PC-3 (cell line): ENCODE results near the gene CACNG5. TPM values are rescaled to one million over a fixed set of nuclear protein-coding genes. Genes with fewer than 3 reads are reported as not detected.

ENCODE experiments used
- ATAC-seq: fragments of 200-7000 bp; cut with Tn5 transposase; 2 replicates; pipeline ENCODE4 v1.9.1; 2020; ENCODE audit warnings: mild to moderate bottlenecking, moderate library complexity
- BruUV-seq: library from RNA; stranded (reverse); fragments of 400-500 nt; replicated peaks from 2 replicates; lab custom pipeline; 2021; lab: Mats Ljungman, UMichigan
- CTCF ChIA-PET: fragments of 300-600 bp; sonication (Branson Sonifier 250); formaldehyde crosslinking; loops from one replicate; lab custom pipeline; 2022; ENCODE audit warnings: antibody characterized with exemption; lab: Charles Lee
- POLR2A ChIA-PET: fragments of 300-600 bp; sonication (Branson Sonifier 250); formaldehyde crosslinking; loops from one replicate; lab custom pipeline; 2022; ENCODE audit warnings: antibody characterized with exemption; ENCODE audit not compliant: unreplicated experiment; lab: Charles Lee
- DNase-seq: peaks from one replicate; pipeline ENCODE4 v3.0.0-alpha.2; 2015
- H2AFZ ChIP-seq: fragments of 300-600 bp; sonication (generic); 2 replicates; pipeline ENCODE4 v1.6.0; 2016; ENCODE audit warnings: antibody characterized with exemption, low read length
- H3F3A ChIP-seq: fragments of 300-600 bp; sonication (generic); one replicate; pipeline ENCODE4 v1.6.0; 2017; ENCODE audit warnings: antibody characterized with exemption, low read length, control low read depth, mild to moderate bottlenecking; ENCODE audit not compliant: unreplicated experiment
- H3K27ac ChIP-seq: fragments of 300-600 bp; sonication (generic); 2 replicates; pipeline ENCODE4 v1.5.1; 2016; ENCODE audit warnings: mild to moderate bottlenecking, low read length
- H3K27me3 ChIP-seq: fragments of 300-600 bp; sonication (generic); 2 replicates; pipeline ENCODE4 v1.6.1; 2016; ENCODE audit warnings: low read length, mixed read lengths
- H3K36me3 ChIP-seq: fragments of 300-600 bp; sonication (generic); 2 replicates; pipeline ENCODE4 v1.6.1; 2016; ENCODE audit warnings: low read depth, mixed run types, low read length, mixed read lengths
- H3K4me1 ChIP-seq: fragments of 300-600 bp; sonication (generic); 2 replicates; pipeline ENCODE4 v1.5.1; 2016; ENCODE audit warnings: low read length; ENCODE audit not compliant: insufficient read depth
- H3K4me2 ChIP-seq: fragments of 300-600 bp; sonication (generic); 2 replicates; pipeline ENCODE4 v1.6.0; 2016; ENCODE audit warnings: low read length
- H3K4me3 ChIP-seq: fragments of 300-600 bp; sonication (generic); 2 replicates; pipeline ENCODE4 v1.5.1; 2016; ENCODE audit warnings: mild to moderate bottlenecking, low read length, mixed read lengths
- H3K79me2 ChIP-seq: fragments of 300-600 bp; sonication (generic); 2 replicates; pipeline ENCODE4 v1.6.1; 2017; ENCODE audit warnings: low read length, mixed read lengths
- H3K9ac ChIP-seq: fragments of 300-600 bp; sonication (generic); 2 replicates; pipeline ENCODE4 v1.6.0; 2016; ENCODE audit warnings: mild to moderate bottlenecking, low read length
- H3K9me2 ChIP-seq: fragments of 300-600 bp; sonication (generic); replicated peaks from 2 replicates; pipeline ENCODE4 v1.6.1; 2016; ENCODE audit warnings: mixed run types, low read length, mixed read lengths
- H3K9me3 ChIP-seq: fragments of 300-600 bp; sonication (generic); 2 replicates; pipeline ENCODE4 v1.6.1; 2016; ENCODE audit warnings: low read length, mixed read lengths
- H4K20me1 ChIP-seq: fragments of 300-600 bp; sonication (generic); 2 replicates; pipeline ENCODE4 v1.6.1; 2016; ENCODE audit warnings: low read length, mixed read lengths
- CTCF ChIP-seq: fragments of 300-600 bp; sonication (generic); conservative IDR thresholded peaks from 2 replicates; pipeline ENCODE4 v1.5.1; 2017; ENCODE audit warnings: antibody characterized with exemption, low read depth, mild to moderate bottlenecking, low read length
- EZH2 ChIP-seq: fragments of 300-600 bp; sonication (generic); IDR thresholded peaks from one replicate; pipeline ENCODE4 v1.6.1; 2017; ENCODE audit warnings: antibody characterized with exemption, mild to moderate bottlenecking, low read length; ENCODE audit not compliant: unreplicated experiment
- EZH2phosphoT487 ChIP-seq: fragments of 300-600 bp; sonication (generic); IDR thresholded peaks from 2 replicates; pipeline ENCODE4 v1.6.1; 2018; ENCODE audit warnings: mild to moderate bottlenecking, antibody characterized with exemption, low read length, borderline replicate concordance
- intact Hi-C: fragments of 100-400 bp; cut with micrococcal nuclease; formaldehyde crosslinking; loops from 2 replicates; pipeline ENCODE4 v1.9.0; 2023
- total RNA-seq: library from RNA; depleted of rRNA; stranded (reverse); fragments of >200 nt; gene quantifications from 2 replicates; pipeline ENCODE4 v1.2.3, GENCODE V29; 2014

Gene CACNG5
- total RNA-seq, 1 experiment from 2014 or later: not detected

DNA sequence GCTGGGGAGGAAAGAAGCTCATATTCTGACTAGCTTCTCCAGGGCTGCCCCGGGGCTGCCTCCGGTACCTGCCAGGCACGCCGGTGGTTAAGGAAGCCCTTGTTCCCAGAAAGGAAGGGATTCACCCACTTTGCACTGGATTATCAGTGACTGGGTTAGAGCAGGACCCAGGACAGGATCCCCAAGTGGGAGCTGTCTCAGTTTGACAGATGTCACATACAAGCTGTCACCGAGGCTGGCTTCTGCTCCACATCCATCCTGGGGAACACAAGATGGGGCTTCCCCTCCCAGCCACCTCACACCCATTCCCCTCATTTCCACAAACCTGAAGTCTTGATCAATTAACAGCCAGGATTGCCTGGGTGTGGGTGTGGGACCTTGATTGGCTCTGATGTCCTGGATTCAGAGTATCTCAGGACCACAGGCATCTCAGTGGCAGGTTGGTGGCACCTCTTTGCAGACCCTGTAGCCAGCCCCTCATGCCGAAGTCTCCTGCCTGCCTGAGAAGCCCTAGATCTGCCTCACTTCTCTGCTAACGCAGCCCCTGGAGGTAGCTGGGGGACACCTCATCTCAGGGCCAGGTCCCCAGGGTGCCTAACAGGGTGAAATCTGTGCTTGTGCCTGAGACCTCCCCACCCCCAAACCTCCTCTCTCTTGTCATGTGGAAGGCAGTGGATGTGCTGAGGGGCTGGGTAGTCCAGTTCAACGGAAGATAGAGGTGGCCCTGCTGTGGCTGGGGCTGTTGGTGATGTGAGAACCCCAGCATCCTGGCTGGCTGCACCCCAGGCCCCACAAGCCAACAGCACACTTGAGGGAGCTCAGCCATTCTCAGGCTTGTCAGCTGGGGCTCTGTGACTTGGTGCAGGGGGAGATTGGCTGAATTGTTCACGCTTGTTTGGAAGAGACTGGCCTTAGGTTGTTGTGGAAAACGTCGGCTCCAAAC lies 1.4 kb downstream of the CACNG5 start:
- Histone ChIP-seq H2AFZ (no peak overlapping the region), H3F3A (no peaks in the 10 kb centered on the region), H3K36me3 (no peaks in the 10 kb centered on the region), H3K27ac (no peak overlapping the region), H3K4me1 (no peaks in the 10 kb centered on the region), H3K4me3 (no peak overlapping the region), H3K27me3 (peaks cover 55% of the 10 kb centered on the region), H3K9me3 (no peaks in the 10 kb centered on the region), H3K9ac (no peak overlapping the region), H4K20me1 (no peaks in the 10 kb centered on the region), H3K79me2 (no peaks in the 10 kb centered on the region), H3K4me2 (no peak overlapping the region), H3K9me2 (no peaks in the 10 kb centered on the region)
- CTCF ChIA-PET: no interaction called here
- no peak for TF ChIP-seq EZH2phosphoT487
- no peak for TF ChIP-seq CTCF
- TF ChIP-seq EZH2: no peak
- ATAC-seq (no peak), DNase-seq (no peak)
- no TSS peak for BruUV-seq
- intact Hi-C loops: no loop called here
- POLR2A ChIA-PET: interaction anchor here (0.6 kb wide), 1 partner anchor 108 kb away, joined by 3 read pairs; no protein-coding TSS in a partner anchor

DNA sequence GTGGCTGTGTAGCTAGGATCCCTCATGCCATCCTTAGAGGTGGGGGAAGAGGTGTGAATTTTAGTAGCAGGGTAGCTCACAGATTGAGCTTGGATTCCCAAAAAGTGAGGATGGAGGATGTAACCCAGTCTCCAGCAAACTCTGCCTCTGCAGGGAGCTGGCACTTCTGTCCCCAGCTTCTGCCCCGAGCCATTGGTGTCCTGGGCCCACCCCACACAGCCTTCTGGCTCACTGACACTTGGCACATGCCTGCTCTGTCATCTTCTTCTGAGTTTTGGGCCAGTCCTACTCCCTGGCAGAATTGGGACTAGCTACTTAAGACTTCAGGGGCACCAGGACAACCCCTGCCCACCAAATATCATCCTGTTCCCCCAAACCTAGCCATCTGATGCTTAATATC lies 2.3 kb downstream of the CACNG5 start:
- Histone ChIP-seq H3K9me3 (no peaks in the 10 kb centered on the region), H3K36me3 (no peaks in the 10 kb centered on the region), H2AFZ (no peak overlapping the region), H3K4me2 (no peak overlapping the region), H3K9me2 (no peaks in the 10 kb centered on the region), H3K79me2 (no peaks in the 10 kb centered on the region), H3K27me3 (peaks cover 55% of the 10 kb centered on the region), H3F3A (no peaks in the 10 kb centered on the region), H3K4me1 (no peaks in the 10 kb centered on the region), H3K27ac (no peak overlapping the region), H4K20me1 (no peaks in the 10 kb centered on the region), H3K9ac (no peak overlapping the region), H3K4me3 (no peak overlapping the region)
- ATAC-seq (no peak), DNase-seq (no peak)
- ChIA-PET CTCF (no interaction called here), POLR2A (no interaction called here)
- TF ChIP-seq EZH2 (no peak), CTCF (no peak), EZH2phosphoT487 (no peak)
- BruUV-seq: no TSS peak
- intact Hi-C loops: no loop called here
